Panc1 (cell line): ENCODE results near the gene GMCL2. TPM values are rescaled to one million over a fixed set of nuclear protein-coding genes. Genes with fewer than 3 reads are reported as not detected.

Experiments
- ATAC-seq: fragments of 200-7000 bp; cut with Tn5 transposase; 2 replicates; pipeline ENCODE4 v1.9.1; 2020; ENCODE audit warnings: mild to moderate bottlenecking, moderate library complexity
- BruUV-seq: library from RNA; stranded (reverse); fragments of 400-500 nt; replicated peaks from 2 replicates; lab custom pipeline; 2021; lab: Mats Ljungman, UMichigan
- CTCF ChIA-PET: fragments of 300-600 bp; sonication (Branson Sonifier 250); formaldehyde crosslinking; loops from one replicate; lab custom pipeline; 2022; ENCODE audit warnings: antibody characterized with exemption; lab: Charles Lee
- POLR2A ChIA-PET: fragments of 300-600 bp; sonication (Branson Sonifier 250); formaldehyde crosslinking; loops from one replicate; lab custom pipeline; 2022; ENCODE audit warnings: antibody characterized with exemption; lab: Charles Lee
- DNase-seq: peaks from one replicate; pipeline ENCODE4 v3.0.0-alpha.2; 2010; ENCODE audit warnings: low read depth, low spot score
- H3K27ac ChIP-seq: 2 replicates; pipeline ENCODE4 v1.5.1; 2011; ENCODE audit warnings: mild to moderate bottlenecking, low read length, inconsistent platforms
- H3K27me3 ChIP-seq: fragments of 200-500 bp; sonication (Bioruptor generic); 2 replicates; pipeline ENCODE4 v1.6.0; 2014; ENCODE audit warnings: low read length, inconsistent platforms; ENCODE audit not compliant: control insufficient read depth, insufficient read depth
- H3K36me3 ChIP-seq: fragments of 200-500 bp; sonication (Bioruptor generic); 2 replicates; pipeline ENCODE4 v1.5.1; 2014; ENCODE audit warnings: inconsistent platforms, mild to moderate bottlenecking, low read length, moderate library complexity; ENCODE audit not compliant: control insufficient read depth, insufficient read depth
- H3K4me1 ChIP-seq: 2 replicates; pipeline ENCODE4 v1.5.1; 2011; ENCODE audit warnings: inconsistent platforms, mild to moderate bottlenecking, low read length, moderate library complexity; ENCODE audit not compliant: control insufficient read depth, insufficient read depth
- H3K4me3 ChIP-seq, 2 experiments: 2 replicates each; pipeline ENCODE4 v1.5.1; 2011 to 2012; ENCODE audit warnings: low read depth in 2 of 2, low read length in 2 of 2, mild to moderate bottlenecking in 2 of 2, inconsistent platforms in 1 of 2, moderate library complexity in 1 of 2
- H3K9me3 ChIP-seq: fragments of 200-500 bp; sonication (Bioruptor generic); 2 replicates; pipeline ENCODE4 v1.5.1; 2014; ENCODE audit warnings: low read depth, mild to moderate bottlenecking, inconsistent platforms, low read length, moderate library complexity; ENCODE audit not compliant: control insufficient read depth, insufficient read depth
- POLR2AphosphoS5 ChIP-seq: IDR thresholded peaks from 2 replicates; pipeline ENCODE4 v1.6.1; 2012; ENCODE audit warnings: mild to moderate bottlenecking, low read depth, low read length, moderate library complexity
- SIN3A ChIP-seq: IDR thresholded peaks from 2 replicates; pipeline ENCODE4 v1.6.1; 2012; ENCODE audit warnings: low read depth, mild to moderate bottlenecking, low read length, moderate library complexity, borderline replicate concordance; ENCODE audit not compliant: insufficient read depth
- TCF7L2 ChIP-seq: IDR thresholded peaks from 2 replicates; pipeline ENCODE4 v1.6.1; 2011; ENCODE audit warnings: mild to moderate bottlenecking, low read depth, low read length, inconsistent platforms
- in situ Hi-C: cut with HindIII; loops from 2 replicates; pipeline ENCODE4 v1.10.0; 2016; ENCODE audit warnings: low sequenced_read_pairs, low pct_unique_long_range_greater_than_20kb
- intact Hi-C: fragments of 100-400 bp; cut with micrococcal nuclease; formaldehyde crosslinking; loops from one replicate; pipeline ENCODE4 v1.10.0; 2022; ENCODE audit not compliant: unreplicated experiment
- total RNA-seq: library from RNA; stranded (reverse); gene quantifications from one replicate; pipeline ENCODE4 v1.2.1, GENCODE V29; 2021; ENCODE audit not compliant: unreplicated experiment
- TF ChIP-seq, protein P1 (sequence below), 2 experiments: IDR thresholded peaks; 2 replicates each; pipeline ENCODE4 v1.6.1; 2011 to 2012; ENCODE audit warnings: low read depth in 2 of 2, control low read depth in 1 of 2, low read length in 1 of 2, mild to moderate bottlenecking in 1 of 2, moderate library complexity in 1 of 2; ENCODE audit not compliant: insufficient read depth in 1 of 2
- TF ChIP-seq, protein P2 (sequence below): fragments of 450-650 bp; IDR thresholded peaks from 2 replicates; pipeline ENCODE4 v1.5.1; 2017; ENCODE audit warnings: mild to moderate bottlenecking

GMCL2 gene
- total RNA-seq, 1 experiment from 2014 or later: not detected

DNA sequence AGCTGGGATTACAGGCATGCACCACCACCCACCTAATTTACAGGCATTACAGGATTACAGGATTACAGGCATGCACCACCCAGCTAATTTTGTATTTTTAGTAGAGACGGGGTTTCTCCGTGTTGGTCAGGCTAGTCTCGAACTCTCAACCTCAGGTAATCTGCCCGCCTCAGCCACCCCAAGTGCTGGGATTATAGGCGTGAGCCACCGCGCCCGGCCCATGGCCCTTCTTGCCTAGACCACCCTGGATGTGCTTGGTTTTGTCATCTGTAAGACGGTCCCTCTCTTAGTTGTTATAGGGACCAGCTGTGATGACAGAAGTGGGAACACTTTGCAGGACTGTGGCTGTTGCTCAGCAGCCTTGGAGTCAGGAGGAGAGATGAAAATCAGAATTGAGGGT lies 49.0 kb upstream of the GMCL2 start:
- no TSS peak for BruUV-seq
- ChIA-PET CTCF (interaction anchor here (0.7 kb wide), 1 partner anchor 319 kb away, joined by 10 read pairs; no protein-coding TSS in a partner anchor), POLR2A (no interaction called here)
- no peak for TF ChIP-seq SIN3A
- TF ChIP-seq TCF7L2: no peak
- TF ChIP-seq, protein P1, sequence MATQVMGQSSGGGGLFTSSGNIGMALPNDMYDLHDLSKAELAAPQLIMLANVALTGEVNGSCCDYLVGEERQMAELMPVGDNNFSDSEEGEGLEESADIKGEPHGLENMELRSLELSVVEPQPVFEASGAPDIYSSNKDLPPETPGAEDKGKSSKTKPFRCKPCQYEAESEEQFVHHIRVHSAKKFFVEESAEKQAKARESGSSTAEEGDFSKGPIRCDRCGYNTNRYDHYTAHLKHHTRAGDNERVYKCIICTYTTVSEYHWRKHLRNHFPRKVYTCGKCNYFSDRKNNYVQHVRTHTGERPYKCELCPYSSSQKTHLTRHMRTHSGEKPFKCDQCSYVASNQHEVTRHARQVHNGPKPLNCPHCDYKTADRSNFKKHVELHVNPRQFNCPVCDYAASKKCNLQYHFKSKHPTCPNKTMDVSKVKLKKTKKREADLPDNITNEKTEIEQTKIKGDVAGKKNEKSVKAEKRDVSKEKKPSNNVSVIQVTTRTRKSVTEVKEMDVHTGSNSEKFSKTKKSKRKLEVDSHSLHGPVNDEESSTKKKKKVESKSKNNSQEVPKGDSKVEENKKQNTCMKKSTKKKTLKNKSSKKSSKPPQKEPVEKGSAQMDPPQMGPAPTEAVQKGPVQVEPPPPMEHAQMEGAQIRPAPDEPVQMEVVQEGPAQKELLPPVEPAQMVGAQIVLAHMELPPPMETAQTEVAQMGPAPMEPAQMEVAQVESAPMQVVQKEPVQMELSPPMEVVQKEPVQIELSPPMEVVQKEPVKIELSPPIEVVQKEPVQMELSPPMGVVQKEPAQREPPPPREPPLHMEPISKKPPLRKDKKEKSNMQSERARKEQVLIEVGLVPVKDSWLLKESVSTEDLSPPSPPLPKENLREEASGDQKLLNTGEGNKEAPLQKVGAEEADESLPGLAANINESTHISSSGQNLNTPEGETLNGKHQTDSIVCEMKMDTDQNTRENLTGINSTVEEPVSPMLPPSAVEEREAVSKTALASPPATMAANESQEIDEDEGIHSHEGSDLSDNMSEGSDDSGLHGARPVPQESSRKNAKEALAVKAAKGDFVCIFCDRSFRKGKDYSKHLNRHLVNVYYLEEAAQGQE (IDR thresholded peaks at IDR 0.05; ENCODE audit: insufficient read depth in 1 of 2, low read depth in 2 of 2, low read length in 1 of 2): no peak
- TF ChIP-seq, protein P2, sequence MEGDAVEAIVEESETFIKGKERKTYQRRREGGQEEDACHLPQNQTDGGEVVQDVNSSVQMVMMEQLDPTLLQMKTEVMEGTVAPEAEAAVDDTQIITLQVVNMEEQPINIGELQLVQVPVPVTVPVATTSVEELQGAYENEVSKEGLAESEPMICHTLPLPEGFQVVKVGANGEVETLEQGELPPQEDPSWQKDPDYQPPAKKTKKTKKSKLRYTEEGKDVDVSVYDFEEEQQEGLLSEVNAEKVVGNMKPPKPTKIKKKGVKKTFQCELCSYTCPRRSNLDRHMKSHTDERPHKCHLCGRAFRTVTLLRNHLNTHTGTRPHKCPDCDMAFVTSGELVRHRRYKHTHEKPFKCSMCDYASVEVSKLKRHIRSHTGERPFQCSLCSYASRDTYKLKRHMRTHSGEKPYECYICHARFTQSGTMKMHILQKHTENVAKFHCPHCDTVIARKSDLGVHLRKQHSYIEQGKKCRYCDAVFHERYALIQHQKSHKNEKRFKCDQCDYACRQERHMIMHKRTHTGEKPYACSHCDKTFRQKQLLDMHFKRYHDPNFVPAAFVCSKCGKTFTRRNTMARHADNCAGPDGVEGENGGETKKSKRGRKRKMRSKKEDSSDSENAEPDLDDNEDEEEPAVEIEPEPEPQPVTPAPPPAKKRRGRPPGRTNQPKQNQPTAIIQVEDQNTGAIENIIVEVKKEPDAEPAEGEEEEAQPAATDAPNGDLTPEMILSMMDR: no peak
- no peak for TF ChIP-seq POLR2AphosphoS5
- no peaks in the 10 kb centered on the region for H3K9me3 ChIP-seq
- in situ Hi-C loops (no loop called here), intact Hi-C loops (no loop called here)
- H3K4me3 ChIP-seq: no peak overlapping the region
- H3K36me3 ChIP-seq: peaks cover under 1% of the 10 kb centered on the region; the same call in 1 of the 2 replicates
- H3K4me1 ChIP-seq: peaks cover 15% of the 10 kb centered on the region
- no peak for ATAC-seq
- no peak overlapping the region for H3K27ac ChIP-seq
- no peaks in the 10 kb centered on the region for H3K27me3 ChIP-seq
- no peak for DNase-seq

DNA sequence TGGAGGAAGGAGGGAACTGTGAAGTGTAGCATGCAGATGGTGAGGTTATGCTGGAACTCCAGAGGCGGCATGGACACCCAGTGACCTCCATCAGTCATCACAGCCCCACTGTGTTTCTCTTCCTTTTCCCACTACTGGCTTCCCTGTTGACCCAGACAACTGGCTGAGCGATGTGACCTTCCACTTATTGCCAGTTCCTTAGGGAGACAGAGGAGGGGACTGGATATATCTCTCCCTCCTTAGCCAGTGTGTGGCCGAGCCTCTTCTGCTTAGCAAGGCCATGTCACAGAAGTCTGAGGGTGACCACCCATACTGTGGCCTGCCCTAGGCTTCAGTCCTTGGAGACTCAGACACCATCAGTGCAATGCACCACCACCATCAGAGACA lies 48.4 kb upstream of the GMCL2 start:
- ChIA-PET POLR2A (no interaction called here), CTCF (interaction anchor here (0.6 to 1.0 kb wide), 4 partner anchors 28 to 319 kb away, joined by 3 to 10 read pairs (median 3); no protein-coding TSS in a partner anchor)
- in situ Hi-C loops (no loop called here), intact Hi-C loops (no loop called here)
- Histone ChIP-seq H3K27ac (no peak overlapping the region), H3K9me3 (no peaks in the 10 kb centered on the region), H3K4me3 (no peak overlapping the region), H3K4me1 (peaks cover 20% of the 10 kb centered on the region), H3K36me3 (peaks cover 2% of the 10 kb centered on the region; the same call in 1 of the 2 replicates), H3K27me3 (no peaks in the 10 kb centered on the region)
- ATAC-seq (no peak), DNase-seq (no peak)
- BruUV-seq: no TSS peak
- no peak for TF ChIP-seq POLR2AphosphoS5
- TF ChIP-seq, protein P2: no peak
- TF ChIP-seq, protein P1 (IDR thresholded peaks at IDR 0.05; ENCODE audit: insufficient read depth in 1 of 2, low read depth in 2 of 2, low read length in 1 of 2): no peak
- no peak for TF ChIP-seq SIN3A
- TF ChIP-seq TCF7L2: no peak
